UCSD-AML1 (cell line): Measurements from ENCODE around the gene AGXT2.
"Not testable (repeated sequence)": the region's sequence is repeated elsewhere in the genome, so short reads cannot be mapped to it uniquely, and the experiment has no call there.

Experiments
- DNase-seq: peaks from one replicate; lab custom pipeline; 2025; ENCODE audit not compliant: unreplicated experiment; lab: John Stamatoyannopoulos, UW

The AGXT2 gene

GRCh38 chr5:35015063-35015462 lies 32.7 kb downstream of the AGXT2 start:
- no peak for DNase-seq

DNA sequence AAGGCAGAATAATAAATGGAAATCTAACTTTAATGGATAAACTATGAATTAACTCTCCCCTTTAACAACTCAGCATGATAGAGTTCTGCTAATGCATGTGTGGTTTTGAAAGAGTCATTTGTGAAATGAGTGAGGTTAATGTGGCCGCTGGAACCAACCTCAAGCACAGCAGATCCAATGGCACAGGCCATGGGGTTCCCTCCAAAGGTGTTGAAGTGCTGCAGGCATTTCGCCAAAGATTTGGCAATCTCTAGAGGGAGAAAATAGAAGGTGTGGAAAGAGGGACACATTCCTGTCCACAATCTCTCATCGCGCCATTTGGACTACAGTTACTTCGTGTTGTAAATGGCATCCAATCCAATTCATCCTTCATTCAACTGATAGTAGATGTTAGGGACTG lies 35.0 kb downstream of the AGXT2 start:
- DNase-seq: no peak

DNA sequence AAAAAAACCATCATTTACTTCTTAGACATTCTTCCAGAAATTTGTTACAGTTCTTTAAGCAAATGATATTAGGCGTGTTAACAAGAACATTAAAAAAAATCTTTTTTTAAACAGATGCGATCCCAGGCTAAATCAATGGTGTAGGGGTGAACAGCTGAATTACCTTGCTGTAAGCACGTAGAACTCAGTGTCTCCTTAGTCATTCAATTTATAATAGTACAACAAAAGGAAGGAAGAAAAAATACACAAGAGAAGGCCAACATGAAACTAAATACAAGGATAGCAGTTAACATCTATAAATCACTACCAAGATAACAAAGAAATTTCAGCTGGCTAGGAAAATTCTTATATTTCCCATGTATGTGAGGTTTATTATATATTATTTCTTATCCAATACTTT lies 35.4 kb downstream of the AGXT2 start:
- no peak for DNase-seq

DNA sequence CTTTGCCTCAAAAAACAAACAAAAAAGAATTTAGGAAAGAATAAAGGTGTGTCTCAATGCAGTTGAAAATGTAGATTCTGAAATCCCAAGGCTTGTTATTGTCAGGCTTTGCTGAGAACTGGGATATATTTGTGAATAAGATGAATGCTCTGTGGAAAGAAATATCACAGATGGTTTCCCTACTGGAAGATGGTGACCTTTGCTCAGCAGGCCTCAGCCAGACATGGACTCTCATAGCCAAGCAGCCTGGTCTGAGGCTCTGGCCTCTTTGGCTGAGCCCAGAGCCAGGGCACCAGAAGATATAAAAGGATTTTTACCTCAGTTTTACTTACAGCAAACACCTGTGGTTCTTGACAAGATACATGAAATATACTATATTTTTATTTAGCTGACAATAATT lies 37.1 kb downstream of the AGXT2 start:
- DNase-seq: no peak

- DNase-seq: no peak
These were observed 38.1 kb downstream of the AGXT2 start for GRCh38 chr5:35009657-35010056.

GRCh38 chr5:35009019-35009418 lies 38.7 kb downstream of the AGXT2 start:
- no peak for DNase-seq

GRCh38 chr5:35004771-35005170 lies 43.0 kb downstream of the AGXT2 start:
- no peak for DNase-seq

- no peak for DNase-seq
These were observed 43.5 kb downstream of the AGXT2 start for GRCh38 chr5:35004200-35004599.

GRCh38 chr5:35003018-35003957 lies 44.5 kb downstream of the AGXT2 start:
- peak; percentile 29 for DNase-seq

- DNase-seq: no peak
These were observed 45.3 kb downstream of the AGXT2 start for GRCh38 chr5:35002459-35002858.

DNA sequence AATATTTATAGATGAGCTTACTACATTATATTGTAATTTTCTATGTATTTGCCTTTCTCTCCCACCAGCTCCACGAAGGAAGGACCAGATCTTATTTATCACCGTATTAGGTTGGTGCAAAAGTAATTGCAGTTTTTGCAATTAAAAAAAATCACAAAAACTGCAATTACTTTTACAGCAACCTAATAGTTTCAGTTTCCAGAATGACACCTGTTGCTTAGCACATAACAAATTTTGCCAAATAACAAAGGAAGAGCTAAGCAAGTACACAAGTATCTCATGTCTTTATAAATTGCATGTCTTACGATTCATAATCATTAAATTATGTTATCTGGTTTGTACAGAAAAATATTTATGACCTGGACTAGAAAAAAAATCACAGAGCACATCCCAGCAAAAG lies 45.9 kb downstream of the AGXT2 start:
- DNase-seq: no peak

- no peak for DNase-seq
These were observed 49.5 kb downstream of the AGXT2 start for GRCh38 chr5:34998058-34998789.

DNA sequence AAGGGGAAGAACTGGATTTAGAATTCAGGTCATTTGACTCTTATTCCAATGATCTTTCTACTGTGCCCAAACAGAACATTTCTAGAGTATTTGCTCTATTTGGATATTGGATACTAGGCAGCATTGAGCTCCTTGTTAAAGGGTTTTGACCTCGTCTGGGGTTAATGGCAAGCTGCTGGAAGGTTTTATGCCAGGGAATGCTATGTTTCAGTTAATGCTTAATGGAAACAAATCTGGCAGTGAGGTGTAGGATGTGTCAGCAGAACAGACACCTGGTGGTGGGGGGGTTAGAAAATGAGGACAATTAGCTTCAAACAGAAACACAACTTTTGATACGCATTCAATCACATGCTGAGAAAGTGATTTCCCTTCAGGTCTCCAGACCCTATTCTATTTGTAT lies 51.5 kb downstream of the AGXT2 start:
- DNase-seq: no peak

DNA sequence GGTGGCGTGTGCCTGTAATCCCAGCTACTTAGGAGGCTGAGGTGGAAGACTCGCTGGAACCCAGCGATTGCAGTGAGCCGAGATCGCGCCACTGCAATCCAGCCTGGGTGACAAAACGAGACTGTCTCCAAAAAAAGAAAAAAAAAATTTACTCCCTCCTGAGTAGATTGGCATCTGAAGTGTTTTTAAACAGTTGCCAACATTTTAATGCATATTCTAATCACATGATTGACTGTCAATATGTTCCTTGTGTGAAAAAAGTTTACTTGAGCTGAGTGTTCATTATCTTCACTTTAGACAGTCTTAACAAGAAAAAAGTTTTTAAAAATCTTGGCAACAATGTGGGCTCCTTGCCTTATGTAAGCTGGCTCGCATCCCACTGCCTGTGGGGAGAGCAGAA lies 53.8 kb downstream of the AGXT2 start:
- DNase-seq: no peak

DNA sequence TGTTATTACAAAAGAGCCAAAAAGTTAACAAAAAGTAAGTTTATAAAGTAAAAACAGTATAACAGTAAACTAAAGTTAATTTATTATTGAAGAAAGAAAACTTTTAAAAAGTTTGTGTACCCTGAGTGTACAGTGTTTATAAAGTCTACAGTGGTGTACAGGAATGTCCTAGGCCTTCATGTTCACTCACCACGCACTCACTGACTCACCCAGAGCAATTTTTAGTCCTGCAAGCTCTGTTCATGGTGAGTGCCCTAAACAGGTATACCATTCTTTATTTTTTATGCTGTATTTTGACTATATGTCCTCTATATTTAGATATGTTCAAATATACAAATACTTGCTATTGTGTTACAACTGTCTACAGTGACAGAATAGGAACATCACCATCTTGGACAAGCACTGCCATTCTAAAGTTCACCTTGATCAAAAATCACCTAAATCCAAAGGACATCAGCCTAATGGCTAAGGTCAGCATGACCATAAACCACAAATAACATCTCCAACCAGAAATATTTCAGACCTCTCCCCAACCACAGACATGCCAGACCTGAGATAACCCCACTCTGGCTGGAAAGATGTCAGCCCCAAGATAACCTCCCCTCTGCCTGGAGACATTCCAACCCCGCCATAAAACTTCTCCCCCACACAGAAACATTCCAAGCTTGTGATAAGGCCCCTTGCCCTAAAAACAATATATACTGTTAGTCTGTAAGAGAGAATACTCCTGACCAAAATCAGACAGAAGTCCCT lies 56.1 kb downstream of the AGXT2 start:
- DNase-seq: no peak

DNA sequence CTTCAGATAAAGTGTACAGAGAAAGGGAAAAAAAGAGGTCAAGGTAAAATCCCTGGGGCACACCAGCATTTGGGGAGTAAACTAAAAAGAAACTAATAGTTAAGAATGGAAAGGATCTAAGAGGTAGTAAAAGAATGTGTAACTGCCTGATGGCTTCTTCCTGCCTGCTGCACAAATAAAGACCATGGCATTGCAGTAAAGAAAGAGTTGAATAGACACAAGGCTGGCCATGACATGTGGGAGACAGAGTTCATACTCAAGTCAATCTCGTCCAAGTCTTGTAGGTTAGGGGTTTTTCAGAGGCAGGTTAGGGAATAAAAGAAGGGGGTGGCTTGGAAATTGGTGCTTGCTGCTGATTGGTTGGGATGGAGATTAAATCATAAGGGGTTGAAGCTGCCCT lies 60.8 kb downstream of the AGXT2 start:
- DNase-seq: no peak

- DNase-seq: no peak
These were observed 64.9 kb downstream of the AGXT2 start for GRCh38 chr5:34982823-34983222.

DNA sequence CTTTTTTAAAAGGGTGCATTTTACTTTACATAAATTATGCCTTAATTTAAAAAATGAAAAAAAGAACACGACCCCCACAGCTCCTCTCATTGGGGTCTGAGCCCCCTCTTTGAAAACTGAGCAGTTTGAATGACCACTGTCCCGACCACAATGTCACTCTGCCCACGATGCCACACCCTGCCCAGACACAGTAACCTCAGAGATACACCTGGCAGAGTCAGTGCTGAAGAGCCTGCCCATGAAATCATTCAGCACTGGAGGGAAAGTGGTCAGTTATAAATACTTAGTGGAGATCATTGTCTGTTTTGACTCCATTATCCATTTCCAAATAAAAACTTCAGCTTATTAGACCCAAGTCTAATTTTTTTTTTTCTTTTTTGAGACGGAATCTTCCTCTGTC lies 69.1 kb downstream of the AGXT2 start:
- no peak for DNase-seq

GRCh38 chr5:34977934-34978613 lies 69.7 kb downstream of the AGXT2 start:
- no peak for DNase-seq

- no peak for DNase-seq
These were observed 71.4 kb downstream of the AGXT2 start for GRCh38 chr5:34976347-34976746.

GRCh38 chr5:34971655-34972054 lies 76.1 kb downstream of the AGXT2 start:
- not testable (repeated sequence) for DNase-seq
